ENCODE measurements around the gene MSRB1.

The MSRB1 gene

GRCh38 chr16:1989209-1990100, 46.5 kb upstream of the MSRB1 start, which contains the start of gene SYNGR3:
Gene SYNGR3 (plus strand): TSS chr16:1989970. CDS start chr16:1990103, 133 bp downstream.
- TF ChIP-seq CTCF (IDR thresholded peaks at IDR 0.05; ENCODE audit: low read depth, low read length, missing control alignments) = no peak
- no peak for DNase-seq (ENCODE audit: extremely low read depth, low read depth)
- H3K4me3 ChIP-seq (replicated peaks; ENCODE audit: low read depth, low read length) = no peak within 1 kb of the TSS

- DNase-seq (ENCODE audit: extremely low read depth, low read depth) = no peak
- no peak for TF ChIP-seq CTCF (IDR thresholded peaks at IDR 0.05; ENCODE audit: low read depth, low read length, missing control alignments)
- H3K4me3 ChIP-seq (replicated peaks; ENCODE audit: low read depth, low read length) = no peak overlapping the region
Observed at GRCh38 chr16:1987198-1987597, 44.2 kb upstream of the MSRB1 start.

- DNase-seq (ENCODE audit: extremely low read depth, low read depth) = no peak
- TF ChIP-seq CTCF (IDR thresholded peaks at IDR 0.05; ENCODE audit: low read depth, low read length, missing control alignments) = no peak
- H3K4me3 ChIP-seq (replicated peaks; ENCODE audit: low read depth, low read length) = peak overlapping the region; percentile 70
Observed at GRCh38 chr16:1985466-1986150, 42.6 kb upstream of the MSRB1 start.

GRCh38 chr16:1984347-1985225, 41.6 kb upstream of the MSRB1 start:
- no peak for DNase-seq (ENCODE audit: extremely low read depth, low read depth)
- H3K4me3 ChIP-seq (replicated peaks; ENCODE audit: low read depth, low read length) = peak overlapping the region; percentile 70
- TF ChIP-seq CTCF (IDR thresholded peaks at IDR 0.05; ENCODE audit: low read depth, low read length, missing control alignments) = no peak

GRCh38 chr16:1983544-1984346, 40.7 kb upstream of the MSRB1 start, which contains the start of gene GFER:
Gene GFER (plus strand): TSS chr16:1984193. CDS start chr16:1984219, 26 bp downstream.
- peak; percentile 59 for DNase-seq (ENCODE audit: extremely low read depth, low read depth)

More at GRCh38 chr16:1983544-1984346, 40.7 kb upstream of the MSRB1 start, which contains the start of gene GFER:
- TF ChIP-seq CTCF (IDR thresholded peaks at IDR 0.05; ENCODE audit: low read depth, low read length, missing control alignments) = no peak
- peak within 1 kb of the TSS; percentile 70 for H3K4me3 ChIP-seq (replicated peaks; ENCODE audit: low read depth, low read length)
